IMR-90 (cell line): Measurements from ENCODE around the gene FAF2. TPM values are rescaled to one million over a fixed set of nuclear protein-coding genes. Genes with fewer than 3 reads are reported as not detected.

Source experiments
- ATAC-seq: fragments of 200-7000 bp; cut with Tn5 transposase; 2 replicates; pipeline ENCODE4 v1.9.1; 2020; ENCODE audit warnings: low read depth, mild to moderate bottlenecking, moderate library complexity
- BruUV-seq: library from RNA; stranded (reverse); fragments of 400-500 nt; replicated peaks from 2 replicates; lab custom pipeline; 2021; lab: Mats Ljungman, UMichigan
- CTCF ChIA-PET: fragments of 300-600 bp; formaldehyde crosslinking; extraction: SDS; loops from one replicate; lab custom pipeline; 2021; ENCODE audit warnings: antibody characterized with exemption; lab: Yijun Ruan, JAX
- POLR2A ChIA-PET: fragments of 300-600 bp; sonication (Branson Sonifier 250); formaldehyde crosslinking; loops from one replicate; lab custom pipeline; 2022; ENCODE audit warnings: antibody characterized with exemption; ENCODE audit not compliant: unreplicated experiment; lab: Charles Lee
- DNase-seq: peaks from one replicate; pipeline ENCODE4 v3.0.0; 2013
- H2AFZ ChIP-seq: replicated peaks from 2 replicates; pipeline ENCODE3; 2013; ENCODE audit warnings: low read length, mild to moderate bottlenecking; ENCODE audit not compliant: poor library complexity
- H2AK5ac ChIP-seq: 2 replicates; pipeline ENCODE4 v1.6.1; 2013; ENCODE audit warnings: low read depth, low read length, inconsistent platforms
- H2AK9ac ChIP-seq: replicated peaks from 2 replicates; pipeline ENCODE3; 2013; ENCODE audit warnings: mild to moderate bottlenecking, low read depth, low read length, moderate library complexity; ENCODE audit not compliant: poor library complexity
- H2BK120ac ChIP-seq: 2 replicates; pipeline ENCODE4 v1.6.1; 2013; ENCODE audit warnings: low read depth, low read length, inconsistent platforms
- H2BK15ac ChIP-seq: 3 replicates; pipeline ENCODE4 v1.6.1; 2013; ENCODE audit warnings: low read depth, low read length, inconsistent platforms
- H2BK20ac ChIP-seq: 2 replicates; pipeline ENCODE4 v1.6.1; 2013; ENCODE audit warnings: low read depth, mild to moderate bottlenecking, inconsistent platforms, low read length, moderate library complexity
- H2BK5ac ChIP-seq: 2 replicates; pipeline ENCODE4 v1.6.1; 2013; ENCODE audit warnings: mild to moderate bottlenecking, low read depth, low read length, inconsistent platforms; ENCODE audit not compliant: poor library complexity, severe bottlenecking
- H3K14ac ChIP-seq: replicated peaks from 2 replicates; pipeline ENCODE4 v1.6.1; 2013; ENCODE audit warnings: low read depth, low read length, inconsistent platforms
- H3K18ac ChIP-seq: 2 replicates; pipeline ENCODE4 v1.6.1; 2013; ENCODE audit warnings: low read depth, low read length, control low read depth
- H3K23ac ChIP-seq: 2 replicates; pipeline ENCODE4 v1.6.1; 2013; ENCODE audit warnings: low read depth, low read length, inconsistent platforms
- H3K27ac ChIP-seq: 2 replicates; pipeline ENCODE4 v1.5.1; 2013; ENCODE audit warnings: mild to moderate bottlenecking, control low read depth, low read length; ENCODE audit not compliant: insufficient read depth
- H3K27me3 ChIP-seq: 2 replicates; pipeline ENCODE4 v1.6.1; 2013; ENCODE audit warnings: low read length; ENCODE audit not compliant: control insufficient read depth, insufficient read depth
- H3K36me3 ChIP-seq: 2 replicates; pipeline ENCODE4 v1.6.1; 2013; ENCODE audit warnings: low read length, mixed read lengths; ENCODE audit not compliant: control insufficient read depth, insufficient read depth
- H3K4ac ChIP-seq: 2 replicates; pipeline ENCODE4 v1.6.1; 2013; ENCODE audit warnings: low read depth, low read length, inconsistent platforms
- H3K4me1 ChIP-seq: 2 replicates; pipeline ENCODE4 v1.6.1; 2013; ENCODE audit warnings: low read length, mixed read lengths; ENCODE audit not compliant: control insufficient read depth, insufficient read depth
- H3K4me2 ChIP-seq: 2 replicates; pipeline ENCODE4 v1.6.1; 2013; ENCODE audit warnings: low read depth, mild to moderate bottlenecking, control low read depth, low read length, moderate library complexity
- H3K4me3 ChIP-seq: 2 replicates; pipeline ENCODE4 v1.5.1; 2013; ENCODE audit warnings: low read depth, mild to moderate bottlenecking, control low read depth, low read length, moderate library complexity; ENCODE audit not compliant: insufficient read depth
- H3K56ac ChIP-seq: 2 replicates; pipeline ENCODE4 v1.6.1; 2013; ENCODE audit warnings: low read length, inconsistent platforms; ENCODE audit not compliant: insufficient read depth; ENCODE audit errors: extremely low read depth
- H3K79me1 ChIP-seq, 2 experiments: 2 replicates each; pipeline ENCODE4 v1.6.1; 2013; ENCODE audit warnings: low read length in 2 of 2, inconsistent platforms in 1 of 2, low read depth in 1 of 2
- H3K9ac ChIP-seq: 2 replicates; pipeline ENCODE4 v1.6.1; 2013; ENCODE audit warnings: low read depth, low read length, control low read depth
- H3K9me1 ChIP-seq: 2 replicates; pipeline ENCODE4 v1.6.1; 2013; ENCODE audit warnings: low read length, inconsistent platforms; ENCODE audit not compliant: insufficient read depth
- H3K9me3 ChIP-seq: 2 replicates; pipeline ENCODE4 v1.6.1; 2013; ENCODE audit warnings: low read length; ENCODE audit not compliant: control insufficient read depth, insufficient read depth
- H4K20me1 ChIP-seq: 2 replicates; pipeline ENCODE4 v1.6.1; 2013; ENCODE audit warnings: low read length, inconsistent platforms; ENCODE audit not compliant: insufficient read depth
- H4K5ac ChIP-seq: 2 replicates; pipeline ENCODE4 v1.6.1; 2013; ENCODE audit warnings: mild to moderate bottlenecking, low read depth, low read length, control low read depth
- H4K8ac ChIP-seq, 2 experiments: 2 replicates each; pipeline ENCODE4 v1.6.1; 2013; ENCODE audit warnings: low read depth in 2 of 2, low read length in 2 of 2, control low read depth in 1 of 2, inconsistent platforms in 1 of 2
- H4K91ac ChIP-seq: 2 replicates; pipeline ENCODE4 v1.6.1; 2013; ENCODE audit warnings: low read depth, low read length, inconsistent platforms; ENCODE audit not compliant: insufficient read depth
- BHLHE40 ChIP-seq: fragments of 150-350 bp; IDR thresholded peaks from 2 replicates; pipeline ENCODE4 v1.6.1; 2016; ENCODE audit warnings: mild to moderate bottlenecking, low read depth, low read length
- CHD1 ChIP-seq: IDR thresholded peaks from 2 replicates; pipeline ENCODE4 v1.6.1; 2012; ENCODE audit warnings: low read depth, low read length, improper control_type of control experiment
- CTCF ChIP-seq: conservative IDR thresholded peaks from 2 replicates; pipeline ENCODE4 v1.5.1; 2012; ENCODE audit warnings: mild to moderate bottlenecking, low read depth, low read length, improper control_type of control experiment
- ELK1 ChIP-seq: fragments of 150-350 bp; IDR thresholded peaks from 2 replicates; pipeline ENCODE4 v1.6.1; 2016; ENCODE audit warnings: low read depth, mild to moderate bottlenecking, low read length, moderate library complexity, borderline replicate concordance
- FOS ChIP-seq: fragments of 150-350 bp; IDR thresholded peaks from 2 replicates; pipeline ENCODE4 v1.6.1; 2016; ENCODE audit warnings: low read depth, low read length
- MAFK ChIP-seq: IDR thresholded peaks from 2 replicates; pipeline ENCODE4 v1.6.1; 2012; ENCODE audit warnings: low read depth, low read length, improper control_type of control experiment
- MAZ ChIP-seq: IDR thresholded peaks from 2 replicates; pipeline ENCODE4 v1.6.1; 2012; ENCODE audit warnings: low read depth, mild to moderate bottlenecking, low read length, improper control_type of control experiment, moderate library complexity, borderline replicate concordance
- POLR2A ChIP-seq: IDR thresholded peaks from 2 replicates; pipeline ENCODE4 v1.6.1; 2012; ENCODE audit warnings: mild to moderate bottlenecking, low read depth, low read length
- RAD21 ChIP-seq: IDR thresholded peaks from 2 replicates; pipeline ENCODE4 v1.6.1; 2012; ENCODE audit warnings: low read length, improper control_type of control experiment
- RCOR1 ChIP-seq: IDR thresholded peaks from 2 replicates; pipeline ENCODE4 v1.6.1; 2012; ENCODE audit warnings: mild to moderate bottlenecking, low read length, improper control_type of control experiment; ENCODE audit not compliant: insufficient replicate concordance
- RFX5 ChIP-seq: IDR thresholded peaks from 2 replicates; pipeline ENCODE4 v1.8.0; 2012; ENCODE audit warnings: low read depth, mild to moderate bottlenecking, low read length, moderate library complexity
- SMC3 ChIP-seq: fragments of 150-350 bp; IDR thresholded peaks from 2 replicates; pipeline ENCODE4 v1.6.1; 2016; ENCODE audit warnings: low read depth, mild to moderate bottlenecking, antibody characterized with exemption, low read length, moderate library complexity
- USF2 ChIP-seq: fragments of 150-350 bp; IDR thresholded peaks from 2 replicates; pipeline ENCODE4 v1.6.1; 2017; ENCODE audit warnings: mild to moderate bottlenecking, antibody characterized with exemption, low read length, low read depth
- WGBS, 2 experiments: methylation state at CpG; one replicate each; pipeline versions ENCODE4 v1.1.5 to v1.1.7; 2013; ENCODE audit warnings: missing lambda C conversion rate in 2 of 2; ENCODE audit not compliant: insufficient read length in 1 of 2; ENCODE audit errors: extremely low coverage in 2 of 2; 5-methylcytosine and 5-hydroxymethylcytosine counted together
- dilution Hi-C: fragments of 300-500 bp; cut with HindIII; formaldehyde crosslinking; loops from one replicate; pipeline ENCODE4 v1.14.3; 2018; ENCODE audit warnings: low sequenced_read_pairs; ENCODE audit not compliant: unreplicated experiment
- in situ Hi-C: fragments of 300-500 bp; cut with MboI; formaldehyde crosslinking; loops from 3 replicates; pipeline ENCODE4 v1.14.3; 2019; ENCODE audit warnings: low sequenced_read_pairs, inconsistent platforms, mixed read lengths
- intact Hi-C: fragments of 100-400 bp; cut with micrococcal nuclease; formaldehyde crosslinking; loops from 2 replicates; pipeline ENCODE4 v1.10.0; 2022
- polyA plus RNA-seq, 3 experiments: library from polyadenylated mRNA; depleted of rRNA; stranded (reverse); fragments of >200 nt; gene quantifications; 2 replicates each; pipeline ENCODE4 v1.2.3, GENCODE V29; 2012; ENCODE audit warnings: low replicate concordance in 1 of 3
- total RNA-seq: library from RNA; depleted of rRNA; stranded (reverse); fragments of >200 nt; gene quantifications from 2 replicates; pipeline ENCODE4 v1.2.3, GENCODE V29; 2012

FAF2 gene
- total and polyA plus RNA-seq, 2 of the 4 experiments (the other 2 are of a cell fraction): 32.9 to 47.0 TPM

GRCh38 chr5:176540476-176540899 is 92.3 kb downstream of the FAF2 start:
- Histone ChIP-seq H4K5ac (no peak overlapping the region), H3K27me3 (no peaks in the 10 kb centered on the region), H3K4ac (0 out of 2 replicates have a peak overlapping the region, but pooled peaks have one; percentile 10), H3K36me3 (no peaks in the 10 kb centered on the region), H4K91ac (no peak overlapping the region), H4K20me1 (peaks cover 3% of the 10 kb centered on the region; the same call in 1 of the 2 replicates), H3K14ac (no peak overlapping the region), H2BK15ac (no peak overlapping the region), H2AK9ac (no peak overlapping the region), H3K4me2 (no peak overlapping the region), H3K56ac (no peak overlapping the region), H2BK120ac (no peak overlapping the region), H3K79me1 (peaks cover 4 to 9% of the 10 kb centered on the region in 2 experiments; a peak in 3 of 4 replicates), H3K23ac (no peak overlapping the region), H2AFZ (no peak overlapping the region), H3K4me3 (no peak overlapping the region), H3K9me1 (0 out of 2 replicates have a peak, but pooled peaks cover under 1% of the 10 kb centered on the region), H3K4me1 (peaks cover 11% of the 10 kb centered on the region), H3K18ac (no peak overlapping the region), H4K8ac (no peak overlapping the region), H2BK5ac (no peak overlapping the region), H3K9me3 (no peaks in the 10 kb centered on the region), H2BK20ac (no peak overlapping the region), H2AK5ac (no peak overlapping the region), H3K27ac (no peak overlapping the region), H3K9ac (no peak overlapping the region)
- ChIA-PET POLR2A (no interaction called here), CTCF (no interaction called here)
- intact Hi-C loops (no loop called here), in situ Hi-C loops (no loop called here), dilution Hi-C loops (no loop called here)
- no peak for DNase-seq
- TF ChIP-seq USF2 (no peak), RFX5 (no peak), RAD21 (no peak), FOS (no peak), ELK1 (no peak), SMC3 (no peak), RCOR1 (no peak), CTCF (no peak), POLR2A (no peak), BHLHE40 (no peak), CHD1 (no peak), MAZ (no peak), MAFK (no peak)
- no peak for ATAC-seq
- 79% methylated on average over 2 of the region's 8 CpGs; no CpG with 5 or more reads in 1 of the 2 experiments for WGBS, 2 experiments
- BruUV-seq: no TSS peak
